ENCODE measurements around the gene GSDME.

GSDME gene

DNA sequence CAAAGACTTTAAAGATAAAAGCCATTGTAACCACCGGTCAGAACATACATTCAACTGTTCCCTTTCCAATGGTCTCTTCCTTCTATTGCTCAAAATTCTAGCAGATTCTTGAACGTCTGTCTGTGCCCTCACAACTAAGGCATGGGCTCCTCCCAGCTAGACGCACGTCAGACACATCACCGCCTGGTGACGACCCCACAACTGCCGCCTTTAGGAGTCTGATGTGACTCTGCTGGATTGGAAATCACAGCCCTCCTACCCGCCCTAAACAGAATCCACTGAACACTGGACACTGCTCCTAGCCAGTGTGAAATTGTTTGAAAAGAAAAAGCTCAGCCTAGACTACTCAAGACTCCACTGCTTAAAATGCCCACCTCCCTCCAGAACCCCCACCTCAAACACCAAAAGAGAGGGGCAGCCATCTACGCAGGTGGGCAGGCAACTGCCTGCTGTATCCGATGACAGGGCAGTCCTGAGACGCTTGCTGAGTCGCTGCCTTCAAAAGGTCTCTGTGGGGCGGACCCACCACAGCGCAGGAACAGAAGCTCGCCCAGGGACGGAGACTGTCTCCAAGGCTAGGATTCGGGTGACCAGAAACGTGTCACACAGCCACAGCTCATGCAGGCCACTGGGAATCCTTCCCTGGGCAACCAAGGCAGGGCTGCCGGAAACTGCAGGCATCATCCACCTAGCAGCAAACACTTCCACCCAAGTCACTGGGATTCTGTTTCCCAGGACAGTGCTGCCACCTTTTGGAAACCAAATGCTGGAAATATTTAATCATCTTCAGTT lies 34.7 kb downstream of the GSDME start:
- DNase-seq (ENCODE audit: low spot score) = peak; percentile 54

DNA sequence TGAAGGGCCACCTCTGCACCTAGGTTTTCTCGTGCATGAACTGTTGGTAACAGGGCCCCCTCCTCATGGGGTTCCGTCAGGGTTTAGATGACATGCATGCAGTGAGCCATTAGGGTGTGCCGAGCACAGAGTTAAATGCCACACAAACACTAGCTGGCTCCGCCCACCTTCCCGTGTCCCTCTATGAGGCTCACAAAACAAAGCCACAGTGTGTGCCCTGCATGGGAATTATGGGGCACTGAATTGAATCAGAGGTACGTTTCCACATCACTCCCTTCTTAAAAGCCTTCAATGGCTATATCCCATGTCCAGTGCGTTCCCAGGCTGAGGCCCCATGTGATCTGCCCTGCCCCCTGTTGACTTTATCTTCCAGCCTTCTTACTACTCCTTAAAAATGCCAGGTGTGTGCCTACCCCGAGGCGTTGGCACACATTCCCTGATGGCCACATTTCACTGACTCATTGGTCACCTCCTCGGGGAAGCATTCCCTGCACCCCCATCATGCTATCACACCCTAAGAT lies 35.7 kb downstream of the GSDME start:
- DNase-seq (ENCODE audit: low spot score) = no peak

DNA sequence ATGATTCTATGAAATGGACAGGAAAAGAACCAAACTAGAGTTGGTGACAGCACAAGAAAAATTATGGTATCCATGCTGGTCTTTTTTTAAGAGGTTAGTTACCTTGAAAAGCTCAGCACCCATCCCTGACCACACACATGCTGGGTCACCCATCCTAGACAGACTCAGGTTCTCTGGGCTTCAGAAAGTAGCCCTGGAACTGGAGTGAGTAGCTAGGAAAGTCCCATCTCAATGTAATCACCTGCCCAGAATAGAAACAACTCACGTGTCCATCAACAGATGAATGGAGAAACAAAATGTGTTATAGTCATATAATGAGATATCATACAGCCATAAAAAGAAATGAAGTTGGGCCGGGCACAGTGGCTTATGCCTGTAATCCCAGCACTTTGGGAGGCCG lies 37.0 kb downstream of the GSDME start:
- no peak for DNase-seq (ENCODE audit: low spot score)

DNA sequence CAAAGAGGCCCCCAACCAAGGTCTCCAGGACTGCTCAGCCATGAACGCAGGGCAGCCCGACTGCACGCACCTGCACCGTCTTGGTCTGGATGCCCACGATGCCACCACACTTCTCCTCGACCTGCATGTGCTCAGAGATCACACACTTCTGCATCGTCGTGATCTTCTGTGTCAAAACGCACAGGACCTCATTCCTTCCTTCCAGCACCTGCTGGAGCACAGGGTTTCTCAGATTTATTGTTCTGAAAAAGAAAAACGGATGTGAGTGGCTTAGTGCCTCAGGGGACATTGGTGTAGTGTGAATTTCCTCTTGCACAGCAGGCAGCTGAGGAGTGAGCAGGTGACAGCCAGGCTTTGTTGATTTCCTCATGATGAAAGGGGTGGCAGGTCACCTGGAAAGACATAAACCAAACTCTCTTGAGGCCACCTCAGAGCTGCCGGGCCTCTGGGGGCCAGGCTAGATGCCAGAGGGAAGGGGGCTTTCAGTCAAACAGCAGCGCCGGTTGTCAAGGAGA lies 38.2 kb downstream of the GSDME start:
- no peak for DNase-seq (ENCODE audit: low spot score)

DNA sequence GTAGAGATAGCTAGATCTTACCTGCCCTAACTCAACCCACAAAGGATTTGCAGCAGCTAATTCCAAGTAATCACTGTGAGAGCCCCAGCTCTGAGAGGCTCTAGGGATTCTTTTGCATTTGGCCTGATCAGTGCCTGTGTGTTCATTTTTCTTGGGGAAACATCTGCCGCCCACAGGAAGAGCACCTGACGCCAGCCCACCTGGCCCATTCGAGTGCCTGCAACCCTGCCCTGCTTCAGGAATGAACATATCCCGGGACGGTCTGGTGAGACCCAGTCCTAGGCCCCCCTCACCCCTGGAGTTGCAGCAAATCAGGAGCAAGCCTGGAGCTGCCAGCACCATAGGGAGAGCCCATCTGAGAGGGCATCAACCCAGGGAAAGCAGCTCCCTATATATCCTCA lies 38.8 kb downstream of the GSDME start:
- DNase-seq (ENCODE audit: low spot score) = no peak

DNA sequence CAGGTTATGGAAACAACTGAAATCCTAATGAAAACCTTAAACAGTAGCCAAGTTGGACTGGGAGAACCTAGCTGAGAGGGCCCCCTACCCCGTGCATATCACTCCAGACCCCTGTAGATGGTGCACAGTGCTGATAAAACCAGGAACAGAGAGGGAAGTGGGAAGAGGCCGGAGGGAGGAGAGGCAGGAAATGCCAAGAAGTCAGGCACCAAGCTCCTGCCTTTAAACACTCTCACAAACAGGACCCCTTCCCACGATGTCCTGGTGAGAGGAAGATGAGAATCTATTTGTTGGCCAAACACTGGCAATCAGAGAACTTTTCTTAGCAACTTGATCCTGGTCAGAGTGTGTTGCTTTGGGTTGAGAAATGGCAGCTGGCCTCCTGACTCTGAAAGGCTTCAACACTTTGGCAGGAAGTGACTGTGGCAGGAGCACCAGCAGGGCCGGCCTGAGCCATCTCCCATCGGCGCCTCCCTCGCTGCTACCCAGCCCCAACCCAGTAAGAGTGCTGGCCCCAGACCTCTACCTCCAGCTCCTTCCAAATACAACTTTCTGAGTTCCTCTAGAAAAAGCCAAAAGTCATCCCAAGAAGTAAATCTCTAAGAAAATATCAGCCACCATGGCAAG lies 39.5 kb downstream of the GSDME start:
- no peak for DNase-seq (ENCODE audit: low spot score)

DNA sequence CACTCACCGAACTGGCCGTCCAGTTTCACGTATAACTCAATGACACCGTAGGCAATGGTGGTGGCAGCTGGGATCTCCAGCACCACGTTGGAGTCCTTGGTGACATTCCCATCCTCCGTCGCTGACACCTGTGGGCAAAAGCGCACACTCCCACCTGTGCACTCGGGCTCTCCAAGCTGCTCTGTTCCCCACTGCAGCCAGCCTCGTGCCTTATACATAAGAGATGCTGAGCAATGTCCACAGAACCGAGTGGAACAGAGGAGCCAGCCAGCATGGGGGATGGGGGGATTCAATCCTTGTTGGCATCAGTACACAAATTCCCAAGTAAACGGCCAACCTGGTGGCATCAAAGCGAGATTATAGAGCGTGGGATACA lies 40.0 kb downstream of the GSDME start:
- DNase-seq (ENCODE audit: low spot score) = no peak

DNA sequence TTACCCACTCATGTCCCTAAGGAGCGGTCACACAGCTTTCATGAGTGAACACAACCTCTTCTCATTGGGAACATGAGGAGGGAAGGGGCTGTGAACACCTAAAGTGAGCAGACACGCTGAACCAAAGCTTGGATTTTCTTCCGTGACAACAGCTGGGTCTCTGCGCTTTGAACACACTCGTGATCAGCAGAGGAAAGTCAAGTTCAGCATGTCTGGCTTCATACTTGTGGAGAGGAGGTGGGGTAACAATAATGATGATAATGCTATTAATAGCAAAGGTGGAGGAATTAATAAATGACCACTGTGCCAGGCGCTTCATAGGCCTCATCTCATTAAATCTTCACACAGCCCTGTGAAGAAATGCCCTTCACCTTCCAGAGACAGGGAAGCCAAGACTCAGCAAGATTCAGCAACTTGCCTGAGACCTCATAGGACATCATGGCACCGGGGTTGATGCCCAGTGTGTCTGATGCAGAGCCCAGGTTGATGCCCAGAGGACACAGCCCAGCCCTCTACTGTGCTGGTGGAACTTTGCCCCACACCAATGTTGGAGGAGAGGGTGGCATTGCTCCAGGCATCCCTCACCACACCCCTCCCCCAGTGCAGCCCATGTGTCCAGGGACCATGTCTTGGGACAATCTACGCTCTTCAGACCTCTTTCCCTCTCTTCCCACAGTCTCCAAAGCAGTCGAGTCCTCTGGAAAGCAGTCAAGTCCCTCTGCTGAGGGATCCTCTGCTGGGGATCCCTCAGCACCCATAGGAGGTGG lies 40.6 kb downstream of the GSDME start:
- DNase-seq (ENCODE audit: low spot score) = no peak

DNA sequence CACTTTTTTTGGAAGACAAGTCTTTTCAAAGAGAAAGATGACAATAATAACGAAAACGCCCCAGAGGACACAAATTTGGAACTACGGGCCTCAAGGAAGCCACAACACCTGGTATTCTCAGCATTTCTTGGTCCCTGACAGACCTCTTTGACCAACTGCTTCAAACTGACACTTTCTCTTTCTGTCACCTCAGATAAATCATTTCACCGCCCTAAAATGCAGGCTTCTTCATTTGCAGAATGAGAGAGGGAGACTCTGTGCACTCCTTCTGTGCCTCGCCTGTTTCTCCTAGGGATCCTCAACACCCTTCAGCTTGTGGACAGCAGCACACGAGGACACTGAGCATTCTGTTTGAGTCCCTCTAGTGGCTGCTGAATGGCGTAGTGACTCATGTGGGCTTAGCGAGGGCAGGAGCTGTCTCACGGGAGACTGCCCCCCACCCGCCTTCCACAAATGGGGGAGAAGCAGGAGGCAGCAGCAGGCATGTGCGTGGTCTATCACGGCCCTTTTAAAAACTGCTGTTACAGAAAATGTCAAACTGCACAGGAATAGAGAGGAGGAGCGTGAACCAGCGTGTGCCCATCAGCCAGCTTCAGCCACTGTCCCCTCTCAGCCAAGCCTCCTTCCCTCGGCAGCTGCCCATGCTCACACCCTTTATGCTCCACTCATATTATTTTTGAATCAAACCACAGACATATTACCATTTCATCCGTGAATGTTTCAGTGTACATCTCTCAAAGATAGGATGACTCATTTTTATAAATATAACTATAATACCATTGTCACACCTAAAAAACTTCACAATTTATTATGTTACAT lies 41.4 kb downstream of the GSDME start:
- DNase-seq (ENCODE audit: low spot score) = peak; percentile 60

DNA sequence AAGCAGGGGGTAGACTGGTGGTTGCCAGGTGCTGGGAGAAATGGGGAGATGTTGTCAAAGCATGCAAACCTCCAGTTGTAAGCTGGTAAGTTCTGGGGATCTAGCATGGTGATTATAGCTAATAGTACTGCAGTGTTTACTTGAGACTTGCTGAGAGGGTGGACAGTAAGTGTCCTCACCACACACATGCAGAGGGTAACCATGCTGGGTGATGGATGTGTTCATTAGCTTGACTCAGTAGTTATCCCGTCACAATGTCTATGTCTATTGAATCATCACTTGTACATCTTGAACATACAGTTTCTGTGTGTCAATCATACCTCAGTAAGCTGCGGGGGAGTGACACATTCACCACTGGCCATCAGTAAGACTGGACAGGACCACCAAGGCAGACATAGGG lies 42.1 kb downstream of the GSDME start:
- DNase-seq (ENCODE audit: low spot score) = no peak

DNA sequence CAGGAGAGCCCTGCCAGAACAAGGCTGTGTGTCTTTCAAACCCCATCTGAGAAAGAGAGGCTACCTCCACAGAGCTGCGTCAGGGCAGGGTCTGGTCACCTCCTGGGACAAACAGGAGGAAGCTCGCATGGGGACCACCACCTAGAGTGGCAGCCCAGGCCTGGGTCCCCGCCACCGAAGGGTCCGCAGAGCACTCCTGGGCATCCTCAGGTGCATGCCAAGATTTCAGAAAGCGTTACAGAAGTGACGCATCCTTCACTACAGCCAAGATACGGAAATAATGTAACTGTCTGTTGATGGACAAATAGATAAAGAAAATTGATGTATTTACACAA lies 42.6 kb downstream of the GSDME start:
- DNase-seq (ENCODE audit: low spot score) = no peak

DNA sequence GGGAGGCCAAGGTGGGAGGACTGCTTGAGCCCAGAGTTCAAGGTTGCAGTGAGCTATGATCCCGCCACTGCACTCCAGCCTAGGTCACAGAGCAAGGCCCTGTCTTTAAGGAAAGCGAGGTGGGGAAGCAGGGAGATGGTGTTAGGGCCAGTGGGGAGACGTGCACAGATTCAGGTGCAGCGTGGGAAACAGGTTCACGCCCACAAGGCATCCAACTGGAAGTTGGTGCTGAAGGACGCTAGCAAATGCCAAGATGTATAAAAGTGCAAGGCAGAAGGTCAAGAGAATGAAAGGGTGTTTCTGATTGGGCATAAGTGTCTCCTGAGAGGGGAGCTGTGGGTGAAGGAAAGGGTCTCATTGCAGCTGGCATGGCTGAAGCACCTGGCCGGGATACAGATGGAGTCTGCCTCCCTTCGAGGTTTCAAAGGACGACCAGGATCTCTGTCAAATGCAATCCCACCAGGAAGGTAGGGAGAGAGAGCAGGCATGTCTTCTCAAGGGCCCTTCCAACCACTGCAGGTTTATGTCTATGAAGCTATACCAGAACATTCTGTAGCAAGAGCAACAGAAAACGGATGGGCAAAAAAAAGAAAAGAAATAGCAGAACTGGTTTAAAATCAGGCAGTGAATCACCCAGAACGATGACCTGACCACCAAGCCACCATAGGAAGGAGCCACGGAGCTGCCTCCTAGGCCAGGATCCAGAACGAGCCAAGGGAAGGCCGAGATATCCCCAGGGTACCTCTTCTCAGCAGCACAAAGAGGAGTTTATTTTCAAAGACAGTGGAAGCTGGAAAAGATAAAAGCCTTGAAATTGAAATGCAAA lies 43.2 kb downstream of the GSDME start:
- no peak for DNase-seq (ENCODE audit: low spot score)

DNA sequence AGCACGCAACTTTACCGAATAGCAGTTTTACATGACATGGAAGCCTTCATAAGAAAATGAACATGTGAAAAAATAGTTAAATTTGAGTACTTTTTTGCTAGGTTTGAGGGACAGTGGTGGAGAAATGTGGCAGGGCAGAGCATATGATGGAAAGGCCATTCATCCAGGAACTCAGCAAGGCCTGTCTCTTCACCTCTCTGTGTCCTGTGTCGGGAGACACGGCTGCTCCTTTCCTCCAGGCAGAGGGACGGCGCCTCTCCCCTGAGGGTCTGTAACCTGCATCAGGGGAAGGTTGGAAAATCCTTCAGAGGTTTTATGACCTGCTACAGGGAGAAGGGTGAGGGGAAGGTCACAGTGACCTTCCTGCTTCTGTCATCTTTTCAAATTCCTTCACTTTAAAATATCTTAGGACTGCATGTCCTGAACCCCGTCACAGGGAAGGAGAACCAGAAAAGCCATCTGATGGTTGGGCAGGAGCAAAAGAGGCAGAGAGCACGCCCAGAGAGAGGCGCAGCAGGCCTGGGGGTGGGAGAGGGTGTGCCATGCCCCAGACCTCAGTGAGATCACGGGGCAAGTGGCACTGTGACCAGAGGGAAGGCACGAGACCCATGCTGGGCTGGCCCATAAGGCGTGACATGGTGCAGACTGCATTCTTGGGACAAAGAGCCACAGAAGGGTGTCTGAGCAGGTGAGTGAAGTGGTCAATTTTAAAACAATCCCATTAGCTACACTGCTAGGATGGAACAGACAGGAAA lies 44.0 kb downstream of the GSDME start:
- no peak for DNase-seq (ENCODE audit: low spot score)

DNA sequence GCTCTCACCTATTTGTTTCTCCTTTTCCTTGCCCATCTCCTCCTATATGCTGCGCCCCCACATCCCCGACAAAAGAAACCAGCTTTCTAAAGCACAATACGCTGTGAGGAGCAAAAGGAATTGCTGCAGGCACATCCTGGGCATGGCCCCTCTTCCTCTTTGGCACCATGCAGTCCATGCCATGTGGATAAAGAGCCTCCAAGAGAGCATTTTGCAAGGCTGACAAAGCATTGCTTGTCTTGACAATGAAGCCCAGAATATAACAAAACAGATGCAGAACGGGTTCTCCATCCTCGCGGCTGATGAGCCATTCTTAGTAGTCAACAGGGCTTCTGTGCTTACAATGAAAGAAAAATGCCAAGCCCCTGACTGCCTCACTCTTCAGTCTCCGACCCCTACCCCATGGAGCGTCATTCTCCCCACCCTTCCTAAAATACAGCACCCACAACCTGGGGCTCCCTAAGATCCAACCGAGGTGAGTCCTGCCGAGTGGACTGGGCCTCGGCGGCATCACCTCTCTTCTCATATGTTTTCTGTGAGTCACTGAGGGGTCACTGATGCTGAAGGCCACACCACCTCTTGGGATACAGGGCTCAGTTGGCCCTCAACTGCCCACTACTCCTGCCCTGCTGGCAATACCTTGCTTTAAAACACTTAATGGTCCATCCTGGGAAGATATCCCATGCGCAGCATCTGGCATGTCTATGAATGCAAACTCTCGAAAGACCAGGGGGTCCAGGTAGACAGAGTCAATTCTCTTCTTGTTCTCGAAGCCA lies 47.5 kb downstream of the GSDME start:
- no peak for DNase-seq (ENCODE audit: low spot score)

DNA sequence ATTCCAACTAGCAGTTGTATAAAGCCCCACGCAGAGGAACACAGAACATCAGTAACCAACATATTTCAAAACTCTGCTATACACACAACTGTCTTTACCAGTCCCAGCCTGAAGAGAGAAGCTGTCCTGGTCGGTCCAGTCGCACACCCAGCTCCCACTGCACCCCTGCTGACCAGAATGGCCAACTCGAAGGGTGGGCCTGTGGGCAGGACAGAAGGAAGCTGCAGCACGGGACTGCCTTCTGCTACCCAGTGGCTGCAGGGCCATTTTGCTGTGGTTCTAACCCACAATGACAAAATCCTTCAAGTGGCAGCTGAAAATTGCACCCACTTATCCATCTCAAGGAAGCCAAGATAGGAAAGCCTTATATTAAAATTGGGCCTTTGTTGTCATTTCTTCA lies 48.2 kb downstream of the GSDME start:
- DNase-seq (ENCODE audit: low spot score) = no peak

DNA sequence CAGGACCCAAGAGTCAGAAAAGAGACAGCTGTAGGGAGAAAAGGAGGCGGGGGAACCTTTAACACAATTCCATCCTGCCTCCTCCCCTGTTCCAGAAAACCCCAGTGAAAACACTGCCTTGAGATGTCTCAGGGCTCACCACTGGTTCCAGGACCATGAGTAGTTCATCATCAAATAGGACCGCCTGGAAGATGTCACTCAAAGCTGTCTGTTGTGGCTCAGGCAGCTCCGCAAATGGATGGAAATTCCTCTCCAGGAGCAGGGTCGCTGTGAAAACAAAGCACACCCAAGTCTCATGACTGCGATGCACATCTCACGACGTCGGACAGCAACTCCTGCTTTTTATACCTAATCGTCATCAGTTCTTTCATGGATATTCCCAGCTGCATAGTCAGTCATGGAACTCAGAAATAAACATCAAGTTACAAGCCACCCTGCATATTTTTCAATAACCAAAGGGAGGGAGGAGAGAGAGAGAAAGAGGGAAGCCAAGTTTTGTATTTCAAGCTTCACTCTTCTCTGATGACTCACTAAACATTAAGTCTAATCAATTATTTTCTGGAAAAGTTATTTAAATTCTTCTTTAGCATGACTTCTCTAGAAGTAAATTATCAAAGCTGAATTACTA lies 49.2 kb downstream of the GSDME start:
- peak; percentile 51 for DNase-seq (ENCODE audit: low spot score)

DNA sequence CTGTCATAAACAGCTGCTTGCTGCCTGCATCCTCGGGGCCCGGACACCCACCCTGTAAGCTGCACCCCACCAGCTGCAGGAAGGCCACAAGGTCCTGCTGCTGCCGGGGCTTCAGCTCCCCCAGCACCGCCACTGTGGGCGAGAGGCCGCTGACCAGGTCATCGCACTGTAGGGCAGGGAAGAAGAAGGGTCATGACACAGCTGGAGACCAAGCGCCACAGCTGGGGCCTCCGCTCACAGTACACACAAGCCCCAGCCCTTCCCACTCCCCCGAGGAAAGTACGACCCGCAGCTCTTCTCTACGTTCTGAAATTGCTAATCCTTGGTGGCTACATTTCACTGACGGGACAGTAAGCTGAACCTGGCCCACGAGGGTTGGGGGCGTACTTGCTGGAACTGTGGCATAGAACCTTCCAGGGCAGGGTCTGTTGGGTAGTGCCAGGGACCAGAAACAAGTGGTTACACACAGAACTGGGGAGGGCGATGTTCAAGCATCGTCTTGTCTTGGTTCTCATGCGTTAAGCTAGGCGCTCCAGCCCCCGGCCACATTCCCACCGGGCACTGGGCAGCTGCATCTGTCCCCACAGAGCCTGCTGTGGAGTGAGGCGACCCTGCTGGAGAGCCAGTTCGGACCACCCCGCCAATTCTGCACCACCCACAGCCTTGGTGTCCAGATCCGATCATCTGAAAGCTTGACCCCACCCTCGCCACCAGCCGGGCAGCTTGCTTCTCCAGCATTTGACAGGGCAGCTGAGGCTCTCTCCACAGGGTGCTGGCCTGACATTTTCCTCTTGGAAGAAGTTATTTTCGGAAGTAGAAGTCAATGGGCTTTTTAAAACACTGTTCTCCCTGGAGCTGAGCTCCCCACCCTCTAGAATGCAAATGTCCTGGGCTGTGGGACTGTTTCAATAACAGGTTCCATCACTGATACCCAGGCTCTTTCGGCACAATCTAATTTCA lies 50.8 kb downstream of the GSDME start:
- DNase-seq (ENCODE audit: low spot score) = no peak

DNA sequence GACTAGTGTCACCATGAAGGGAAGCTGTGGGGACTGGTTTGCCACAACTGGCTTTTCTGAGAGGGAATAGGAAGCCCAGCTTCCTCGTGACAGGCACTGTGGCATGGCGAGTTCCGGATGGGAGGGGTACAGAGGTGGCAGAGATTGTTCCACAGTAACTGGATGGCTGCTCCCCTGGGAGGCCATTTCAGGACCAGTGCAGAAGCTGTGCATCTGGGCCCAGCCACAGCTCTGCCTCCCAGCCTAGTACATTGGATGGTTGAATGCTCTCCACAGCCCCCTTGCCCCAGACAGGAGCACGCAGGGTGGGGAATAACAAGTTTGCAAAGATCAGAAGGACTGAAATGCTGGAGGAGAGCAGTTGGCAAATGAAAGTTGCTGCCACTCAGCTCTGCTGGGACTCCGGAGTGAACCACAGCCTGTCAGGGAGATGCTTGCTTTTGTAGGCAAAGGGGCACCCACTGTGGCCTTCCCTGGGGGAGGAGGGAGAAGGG lies 51.8 kb downstream of the GSDME start:
- DNase-seq (ENCODE audit: low spot score) = no peak

All from GM03348 (cell line).